Neuronal stem cell (in vitro differentiated cells): ENCODE results near the gene ACTL7B.
"Not testable (repeated sequence)": the region's sequence is repeated elsewhere in the genome, so short reads cannot be mapped to it uniquely, and the experiment has no call there.

Experiments
- DNase-seq: peaks from one replicate; pipeline ENCODE4 v3.0.0-alpha.2; 2013; ENCODE audit warnings: low spot score
- H2AFZ ChIP-seq: one replicate; pipeline ENCODE4 v1.6.1; 2013; ENCODE audit warnings: mild to moderate bottlenecking, low read length, inconsistent platforms
- H2AK5ac ChIP-seq: 2 replicates; pipeline ENCODE4 v1.6.1; 2013; ENCODE audit warnings: low read depth, mild to moderate bottlenecking, inconsistent platforms, low read length, moderate library complexity, mixed read lengths
- H2BK120ac ChIP-seq: 2 replicates; pipeline ENCODE4 v1.6.1; 2013; ENCODE audit warnings: low read depth, mild to moderate bottlenecking, inconsistent platforms, low read length, moderate library complexity, mixed read lengths
- H2BK12ac ChIP-seq: one replicate; pipeline ENCODE4 v1.6.1; 2013; ENCODE audit warnings: low read length, inconsistent platforms
- H2BK15ac ChIP-seq: 2 replicates; pipeline ENCODE4 v1.6.1; 2013; ENCODE audit warnings: mild to moderate bottlenecking, low read length, inconsistent platforms, mixed read lengths
- H2BK5ac ChIP-seq: one replicate; pipeline ENCODE4 v1.6.1; 2013; ENCODE audit warnings: inconsistent platforms, mild to moderate bottlenecking, low read length, moderate library complexity
- H3K14ac ChIP-seq: one replicate; pipeline ENCODE4 v1.6.1; 2013; ENCODE audit warnings: low read length, inconsistent platforms
- H3K18ac ChIP-seq: 2 replicates; pipeline ENCODE4 v1.6.1; 2013; ENCODE audit warnings: low read length, inconsistent platforms
- H3K23ac ChIP-seq: 2 replicates; pipeline ENCODE4 v1.6.1; 2013; ENCODE audit warnings: low read depth, mild to moderate bottlenecking, mixed read lengths, low read length, inconsistent platforms; ENCODE audit not compliant: poor library complexity
- H3K27ac ChIP-seq: replicated peaks from 3 replicates; pipeline ENCODE4 v1.5.1; 2013; ENCODE audit warnings: low read length, inconsistent platforms
- H3K27me3 ChIP-seq, 3 experiments: 2 replicates each; pipeline ENCODE4 v1.6.1; 2013; ENCODE audit warnings: low read length in 3 of 3, mild to moderate bottlenecking in 2 of 3, inconsistent platforms in 1 of 3, low read depth in 1 of 3, mixed read lengths in 1 of 3, moderate library complexity in 1 of 3; ENCODE audit not compliant: control insufficient read depth in 3 of 3, insufficient read depth in 3 of 3
- H3K36me3 ChIP-seq, 2 donors: replicated peaks in 1 of 2; 2 replicates each; pipeline ENCODE4 v1.6.1; 2013; ENCODE audit warnings: low read length in 2 of 2; ENCODE audit not compliant: control insufficient read depth in 2 of 2, insufficient read depth in 2 of 2
- H3K4ac ChIP-seq: 2 replicates; pipeline ENCODE4 v1.6.1; 2013; ENCODE audit warnings: inconsistent platforms, mild to moderate bottlenecking, low read length, moderate library complexity
- H3K4me1 ChIP-seq, 2 donors: 1 replicate in 1 of 2; 2 replicates in 1 of 2; pipeline ENCODE4 v1.6.1; 2013; ENCODE audit warnings: low read length in 2 of 2, low read depth in 1 of 2; ENCODE audit not compliant: control insufficient read depth in 2 of 2, insufficient read depth in 1 of 2
- H3K4me2 ChIP-seq: one replicate; pipeline ENCODE4 v1.6.1; 2013; ENCODE audit warnings: mild to moderate bottlenecking, low read length, inconsistent platforms; ENCODE audit not compliant: insufficient read depth, poor library complexity, severe bottlenecking
- H3K4me3 ChIP-seq, 2 donors: 2 replicates each; pipeline ENCODE4 v1.5.1; 2013; ENCODE audit warnings: low read length in 2 of 2, mild to moderate bottlenecking in 2 of 2, inconsistent platforms in 1 of 2, moderate library complexity in 1 of 2
- H3K79me1 ChIP-seq: one replicate; pipeline ENCODE4 v1.6.1; 2013; ENCODE audit warnings: low read depth, mild to moderate bottlenecking, inconsistent platforms, low read length, moderate library complexity
- H3K9ac ChIP-seq: one replicate; pipeline ENCODE4 v1.6.1; 2013; ENCODE audit warnings: mild to moderate bottlenecking, low read depth, low read length, inconsistent platforms; ENCODE audit not compliant: poor library complexity
- H3K9me3 ChIP-seq, 2 donors: replicated peaks in 1 of 2; 2 replicates each; pipeline versions ENCODE3 to v1.6.1; 2013; ENCODE audit warnings: low read length in 2 of 2, mild to moderate bottlenecking in 2 of 2, inconsistent platforms in 1 of 2, low read depth in 1 of 2, mixed read lengths in 1 of 2, moderate library complexity in 1 of 2; ENCODE audit not compliant: control insufficient read depth in 2 of 2, insufficient read depth in 1 of 2
- H4K8ac ChIP-seq: one replicate; pipeline ENCODE4 v1.6.1; 2013; ENCODE audit warnings: low read depth, mild to moderate bottlenecking, inconsistent platforms, low read length, moderate library complexity
- H4K91ac ChIP-seq: one replicate; pipeline ENCODE4 v1.6.1; 2013; ENCODE audit warnings: low read length, low read depth, mild to moderate bottlenecking, inconsistent platforms; ENCODE audit not compliant: poor library complexity
- WGBS, 2 donors: extraction: QIAGEN DNeasy Blood & Tissue Kit; methylation state at CpG; one replicate each; pipeline ENCODE4 v1.1.7; 2013; ENCODE audit warnings: missing lambda C conversion rate in 2 of 2, mixed read lengths in 1 of 2; ENCODE audit not compliant: insufficient read length in 2 of 2, insufficient replicate concordance in 1 of 2; ENCODE audit errors: extremely low coverage in 2 of 2; 5-methylcytosine and 5-hydroxymethylcytosine counted together

The ACTL7B gene

DNA sequence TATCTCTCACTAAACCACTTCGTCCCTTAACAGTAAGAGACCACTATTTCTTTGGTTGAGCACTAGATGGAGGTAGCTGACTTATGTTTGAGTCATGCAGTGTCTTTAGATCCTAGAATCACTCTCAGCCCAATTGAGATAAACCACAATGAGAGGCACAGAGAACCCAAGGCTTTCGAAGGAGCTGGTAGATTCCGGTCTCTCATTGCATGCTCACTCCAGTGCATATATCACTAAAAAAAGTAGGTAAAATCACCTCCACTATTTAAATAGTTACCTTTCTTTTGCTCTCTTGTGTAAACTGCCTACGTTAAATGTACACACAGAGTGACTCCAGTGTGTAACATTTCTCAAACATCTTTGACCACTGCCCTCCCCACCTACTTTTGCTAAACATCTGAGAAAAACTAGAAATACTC is 33.9 kb upstream of the ACTL7B start:
- H3K23ac ChIP-seq, result no peak overlapping the region
- no peaks in the 10 kb centered on the region for H3K27me3 ChIP-seq
- H3K4me1 ChIP-seq, result no peaks in the 10 kb centered on the region
- H2BK5ac ChIP-seq, result no peak overlapping the region
- no peak for DNase-seq
- no peak overlapping the region for H2BK12ac ChIP-seq
- peaks cover 0 to 6% of the 10 kb centered on the region in 2 donors for H3K9me3 ChIP-seq
- H4K8ac ChIP-seq, result no peak overlapping the region
- no peak overlapping the region for H2AFZ ChIP-seq
- no peak overlapping the region for H3K4me3 ChIP-seq
- H2AK5ac ChIP-seq, result no peak overlapping the region
- H3K9ac ChIP-seq, result no peak overlapping the region
- no peak overlapping the region for H3K4me2 ChIP-seq
- H2BK15ac ChIP-seq, result no peak overlapping the region
- H3K14ac ChIP-seq, result no peak overlapping the region
- no peak overlapping the region for H3K18ac ChIP-seq
- H4K91ac ChIP-seq, result no peak overlapping the region
- H3K36me3 ChIP-seq, result peaks cover 29 to 94% of the 10 kb centered on the region in 2 donors
- H3K27ac ChIP-seq, result no peak overlapping the region
- H3K79me1 ChIP-seq, result no peaks in the 10 kb centered on the region
- H2BK120ac ChIP-seq, result no peak overlapping the region
- WGBS, 2 donors, result no CpG with 5 or more reads among the region's 4 CpGs
- H3K4ac ChIP-seq, result no peak overlapping the region

DNA sequence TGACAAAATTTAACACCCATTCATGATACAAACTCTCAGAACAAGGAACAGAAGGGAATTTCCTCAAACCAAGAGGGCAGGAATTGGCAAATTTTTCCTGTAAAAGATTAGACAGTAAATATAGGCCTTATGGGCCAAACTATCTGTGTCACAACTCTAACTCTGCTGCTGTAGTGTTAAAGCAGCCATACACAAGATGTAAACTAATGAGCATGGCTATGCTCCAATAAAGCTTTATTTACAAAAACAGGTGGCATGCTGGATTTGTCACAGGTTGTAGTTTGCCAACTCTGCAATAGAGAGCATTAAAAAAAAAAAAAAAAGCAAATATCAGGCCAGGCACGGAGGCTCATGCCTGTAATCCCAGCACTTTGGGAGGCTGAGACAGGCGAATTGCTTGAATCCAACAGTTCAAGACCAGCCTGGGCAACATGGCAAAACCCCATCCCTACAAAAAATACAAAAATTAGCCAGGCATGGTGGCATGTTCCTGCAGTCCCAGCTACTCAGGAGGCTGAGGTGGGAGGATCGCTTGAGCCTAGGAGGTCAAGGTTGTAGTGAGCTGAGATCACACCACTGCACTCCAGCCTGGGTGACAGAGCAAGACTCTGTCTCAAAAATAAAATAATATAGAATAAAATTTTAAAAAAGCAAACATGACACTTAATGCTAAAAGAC is 30.9 kb upstream of the ACTL7B start:
- not testable (repeated sequence) for H4K8ac ChIP-seq, DNase-seq, H2BK5ac ChIP-seq, H3K4me1 ChIP-seq, H2AK5ac ChIP-seq, H3K4me2 ChIP-seq, H3K14ac ChIP-seq, H2BK120ac ChIP-seq, H2BK12ac ChIP-seq, H3K27me3 ChIP-seq, H3K9me3 ChIP-seq, H3K4ac ChIP-seq, H2AFZ ChIP-seq, H3K79me1 ChIP-seq, H3K23ac ChIP-seq, H3K4me3 ChIP-seq, H3K9ac ChIP-seq, H3K27ac ChIP-seq, H2BK15ac ChIP-seq, H3K18ac ChIP-seq, H4K91ac ChIP-seq
- H3K36me3 ChIP-seq, result peaks cover 24 to 88% of the 10 kb centered on the region in 2 donors
- WGBS, 2 donors, result no CpG with 5 or more reads among the region's 3 CpGs

DNA sequence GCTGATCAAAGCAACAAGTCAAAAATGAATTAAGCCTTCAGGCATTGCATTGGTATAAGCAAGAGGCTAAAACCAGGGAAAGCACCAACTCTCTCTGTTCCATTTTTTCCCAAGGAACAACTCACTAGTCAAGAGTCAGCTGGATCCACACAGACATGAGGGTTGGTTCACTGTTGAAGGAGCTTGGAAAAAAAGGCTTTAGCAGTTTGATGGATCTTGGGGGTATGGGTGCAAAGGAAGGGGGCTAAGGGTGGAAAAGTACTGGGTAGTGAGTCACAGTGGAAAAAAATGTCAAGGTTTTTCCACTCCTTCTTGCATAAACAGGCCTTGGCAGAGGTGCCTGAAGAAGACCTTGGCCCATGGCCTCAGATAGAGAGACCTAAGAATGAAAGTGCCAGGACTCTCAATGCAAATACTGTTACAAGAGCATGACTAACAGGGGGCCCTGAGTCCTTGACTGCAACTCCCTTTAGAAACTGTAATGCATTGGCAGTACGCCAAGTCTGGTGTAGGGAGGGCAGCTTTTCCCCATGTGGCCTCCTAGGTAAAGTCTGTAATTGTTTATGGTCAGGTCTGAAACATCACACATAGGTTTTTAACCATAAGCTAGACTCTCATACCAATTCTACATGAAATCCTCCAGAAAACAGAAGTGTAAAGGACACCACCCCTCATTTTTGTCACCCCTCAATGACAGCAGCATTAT is 30.0 kb upstream of the ACTL7B start:
- no CpG with 5 or more reads among the region's 1 CpG for WGBS, 2 donors
- Histone ChIP-seq H3K27me3 (no peaks in the 10 kb centered on the region), H3K36me3 (peaks cover 19 to 87% of the 10 kb centered on the region in 2 donors)

DNA sequence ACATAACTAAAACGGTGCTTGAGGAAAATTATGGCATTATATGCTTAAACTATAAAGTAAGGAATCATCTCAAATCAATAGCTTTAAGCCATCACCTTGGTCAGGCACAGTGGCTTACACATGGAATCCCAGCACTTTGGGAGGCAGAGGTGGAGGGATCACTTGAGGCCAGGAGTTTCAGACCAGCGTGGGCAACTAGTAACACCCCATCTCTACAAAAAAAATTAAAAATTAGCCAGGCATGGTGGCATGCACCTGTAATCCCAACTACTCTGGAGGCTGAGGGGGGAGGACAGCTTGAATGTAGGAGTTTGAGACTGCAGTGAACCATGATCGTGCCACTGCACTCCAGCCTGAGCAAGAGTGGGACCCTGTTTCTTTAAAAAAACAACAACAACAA is 28.9 kb upstream of the ACTL7B start:
- no peak for DNase-seq
- no peaks in the 10 kb centered on the region for H3K27me3 ChIP-seq
- no peak overlapping the region for H3K9ac ChIP-seq
- H4K91ac ChIP-seq, result no peak overlapping the region
- peaks cover 0 to 9% of the 10 kb centered on the region in 2 donors for H3K9me3 ChIP-seq
- no peak overlapping the region for H3K23ac ChIP-seq
- H3K18ac ChIP-seq, result no peak overlapping the region
- H3K4me3 ChIP-seq, result no peak overlapping the region
- H2BK15ac ChIP-seq, result no peak overlapping the region
- no peak overlapping the region for H2BK12ac ChIP-seq
- H3K4me2 ChIP-seq, result no peak overlapping the region
- WGBS, 2 donors, result no CpG with 5 or more reads among the region's 3 CpGs
- no peak overlapping the region for H2AK5ac ChIP-seq
- H3K4ac ChIP-seq, result no peak overlapping the region
- H3K79me1 ChIP-seq, result no peaks in the 10 kb centered on the region
- no peak overlapping the region for H4K8ac ChIP-seq
- no peak overlapping the region for H2BK120ac ChIP-seq
- no peak overlapping the region for H3K27ac ChIP-seq
- H2BK5ac ChIP-seq, result no peak overlapping the region
- H3K14ac ChIP-seq, result no peak overlapping the region
- H3K36me3 ChIP-seq, result peaks cover 17 to 87% of the 10 kb centered on the region in 2 donors
- no peak overlapping the region for H2AFZ ChIP-seq
- no peaks in the 10 kb centered on the region for H3K4me1 ChIP-seq

More for the DNA sequence above, 30.0 kb upstream of the ACTL7B start:
- Histone ChIP-seq H3K4ac (no peak overlapping the region), H2BK5ac (no peak overlapping the region), H2BK12ac (no peak overlapping the region), H3K4me2 (no peak overlapping the region), H2AK5ac (no peak overlapping the region), H3K4me3 (no peak overlapping the region), H3K27ac (no peak overlapping the region), H3K18ac (no peak overlapping the region), H3K23ac (no peak overlapping the region), H4K91ac (no peak overlapping the region), H4K8ac (no peak overlapping the region), H3K14ac (no peak overlapping the region), H2BK120ac (no peak overlapping the region), H3K79me1 (no peaks in the 10 kb centered on the region), H3K9me3 (peaks cover 0 to 9% of the 10 kb centered on the region in 2 donors), H3K9ac (no peak overlapping the region), H2BK15ac (no peak overlapping the region), H3K4me1 (no peaks in the 10 kb centered on the region), H2AFZ (no peak overlapping the region)
- no peak for DNase-seq
